HG03280 (cell line): Measurements from ENCODE around the gene KIFC1.
A peak's percentile ranks its signal among the peaks of the same experiment; 100 is the strongest.
"Not testable (repeated sequence)": the region's sequence is repeated elsewhere in the genome, so short reads cannot be mapped to it uniquely, and the experiment has no call there.

Source experiments
- ATAC-seq: cut with Tn5 transposase; IDR thresholded peaks from one replicate; pipeline ENCODE4 v1.9.1; 2021; ENCODE audit warnings: mild to moderate bottlenecking, moderate library complexity; ENCODE audit not compliant: unreplicated experiment

Gene KIFC1

DNA sequence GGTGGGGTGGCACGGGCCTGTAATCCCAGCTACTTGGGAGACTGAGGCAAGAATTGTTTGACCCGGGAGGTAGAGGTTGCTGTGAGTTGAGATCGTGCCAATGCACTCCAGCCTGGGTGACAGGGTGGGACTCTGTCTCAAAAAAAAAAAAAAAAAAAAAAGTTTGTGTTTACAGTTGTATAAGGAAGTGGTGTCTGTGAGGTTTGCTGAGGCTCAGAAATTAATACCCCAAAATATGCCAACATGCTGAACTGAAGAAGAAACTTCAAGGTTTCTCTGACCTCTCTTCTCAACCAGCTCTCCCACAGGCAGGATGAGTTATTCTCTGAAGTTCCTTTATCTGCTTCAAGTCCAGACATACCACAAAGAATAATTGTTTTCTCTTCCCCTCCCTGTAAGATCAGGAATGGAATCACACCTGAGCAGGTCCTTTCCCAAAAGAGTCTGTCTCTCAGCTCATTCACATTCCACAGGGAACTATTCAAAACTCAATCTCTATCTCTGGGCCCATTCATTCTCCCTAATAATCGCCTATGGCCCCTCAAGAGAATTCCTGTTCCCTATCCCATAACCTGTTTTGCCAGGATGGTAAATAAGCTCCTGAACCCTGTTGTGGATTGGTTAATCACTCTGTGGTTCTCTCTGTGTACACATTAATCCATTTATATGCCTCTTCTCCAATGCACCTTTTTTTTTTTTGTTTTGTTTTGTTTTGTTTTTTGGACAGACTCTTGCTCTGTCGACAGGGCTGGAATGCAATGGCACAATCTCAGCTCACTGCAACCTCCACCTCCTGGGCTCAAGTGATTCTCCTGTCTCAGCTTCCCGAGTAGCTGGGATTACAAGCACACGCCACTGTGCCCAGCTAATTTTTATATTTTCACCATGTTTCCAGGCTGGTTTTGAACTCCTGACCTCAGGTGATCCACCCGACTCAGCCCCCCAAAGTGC is 17.4 kb upstream of the KIFC1 start:
- ATAC-seq, result no peak

DNA sequence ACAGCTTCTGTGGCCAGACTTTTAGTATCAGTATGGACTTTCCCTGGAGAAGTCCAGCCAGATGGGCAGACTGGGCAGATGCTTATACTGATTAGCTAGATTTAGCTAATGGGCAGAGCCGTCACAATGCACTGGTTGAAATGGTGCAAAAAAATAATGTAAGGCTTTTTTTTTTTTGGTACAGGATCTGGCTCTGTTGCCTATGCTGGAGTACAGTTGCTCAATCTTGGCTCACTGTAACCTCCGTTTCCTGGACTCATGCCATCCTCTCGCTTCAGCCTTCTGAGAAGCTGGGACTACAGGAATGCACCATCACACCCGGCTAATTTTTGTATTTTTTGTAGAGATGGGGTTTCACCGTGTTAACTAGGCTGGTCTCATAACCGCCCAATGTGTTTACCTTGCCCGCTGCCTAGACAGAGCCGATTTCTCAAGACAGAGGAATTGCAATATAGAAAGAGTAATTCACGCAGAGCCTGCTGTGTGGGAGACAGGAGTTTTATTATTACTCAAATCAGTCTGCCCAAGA is 16.4 kb upstream of the KIFC1 start:
- no peak for ATAC-seq

DNA sequence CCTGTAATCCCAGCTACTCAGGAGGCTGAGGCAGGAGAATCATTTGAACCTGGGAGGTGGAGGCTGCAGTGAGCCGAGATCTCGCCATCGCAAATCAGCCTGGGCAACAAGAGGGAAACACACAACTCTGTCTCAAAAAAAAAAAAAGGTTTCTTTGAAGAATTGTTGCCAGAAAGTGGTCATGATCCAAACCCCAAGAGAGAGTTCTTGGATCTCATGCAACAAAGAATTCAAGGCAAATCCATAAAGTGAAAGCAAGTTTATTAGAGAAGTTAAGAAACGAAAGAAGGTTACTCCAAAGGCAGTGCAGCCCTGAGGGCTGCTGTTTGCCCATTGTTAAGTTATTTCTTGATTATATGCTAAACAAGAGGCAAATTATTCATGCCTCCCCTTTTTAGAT is 14.5 kb upstream of the KIFC1 start:
- no peak for ATAC-seq

DNA sequence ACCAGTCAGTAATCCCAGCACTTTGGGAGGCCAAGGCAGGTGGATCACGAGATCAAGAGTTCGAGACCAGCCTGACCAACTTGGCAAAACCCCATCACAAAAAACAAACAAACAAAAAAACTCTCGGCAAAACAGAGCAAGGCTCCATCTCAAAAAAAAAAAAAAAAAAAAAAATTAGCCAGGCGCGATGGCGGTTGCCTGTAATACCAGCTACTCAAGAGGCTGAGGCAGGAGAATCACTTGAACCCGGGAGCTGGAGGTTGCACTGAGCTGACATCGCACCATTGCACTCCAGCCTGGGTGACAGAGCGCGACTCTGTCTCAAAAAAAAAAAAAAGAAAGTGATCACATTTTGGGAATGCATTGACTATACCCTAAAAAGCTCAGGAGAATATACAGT is 12.4 kb upstream of the KIFC1 start:
- ATAC-seq, result not testable (repeated sequence)

DNA sequence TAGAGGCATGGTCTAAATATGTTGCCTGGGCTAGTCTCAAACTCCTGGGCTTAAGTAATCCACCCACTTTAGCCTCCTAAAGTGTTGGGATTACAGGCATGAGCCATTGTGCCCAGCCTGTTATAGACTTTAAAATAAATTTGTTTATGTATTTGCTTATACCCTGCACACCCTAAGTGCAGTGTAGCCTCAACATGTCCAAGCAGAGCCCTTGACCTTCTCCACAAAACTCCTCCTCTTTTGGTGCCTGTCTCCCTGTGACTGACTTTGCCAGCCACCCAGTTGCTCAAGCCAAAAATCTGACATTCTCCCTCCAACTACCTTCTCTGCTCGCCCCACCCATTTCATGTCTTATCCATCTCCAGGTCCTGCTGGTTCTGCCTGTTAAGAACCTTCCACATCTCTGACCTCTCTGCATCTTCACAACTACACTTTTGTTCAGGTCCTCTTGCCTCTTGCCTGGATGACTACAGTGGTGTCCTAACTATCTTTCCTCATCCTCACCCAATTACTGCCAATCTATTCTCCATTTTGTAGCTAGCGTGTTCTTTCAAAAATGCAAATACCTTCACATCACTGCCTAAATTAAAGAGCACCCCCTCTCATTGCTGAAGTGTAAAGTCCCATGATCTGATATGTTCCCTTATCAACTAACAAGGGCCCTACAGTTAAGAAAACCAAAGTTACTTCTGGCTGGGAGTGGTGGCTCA is 11.2 kb upstream of the KIFC1 start:
- ATAC-seq, result no peak

DNA sequence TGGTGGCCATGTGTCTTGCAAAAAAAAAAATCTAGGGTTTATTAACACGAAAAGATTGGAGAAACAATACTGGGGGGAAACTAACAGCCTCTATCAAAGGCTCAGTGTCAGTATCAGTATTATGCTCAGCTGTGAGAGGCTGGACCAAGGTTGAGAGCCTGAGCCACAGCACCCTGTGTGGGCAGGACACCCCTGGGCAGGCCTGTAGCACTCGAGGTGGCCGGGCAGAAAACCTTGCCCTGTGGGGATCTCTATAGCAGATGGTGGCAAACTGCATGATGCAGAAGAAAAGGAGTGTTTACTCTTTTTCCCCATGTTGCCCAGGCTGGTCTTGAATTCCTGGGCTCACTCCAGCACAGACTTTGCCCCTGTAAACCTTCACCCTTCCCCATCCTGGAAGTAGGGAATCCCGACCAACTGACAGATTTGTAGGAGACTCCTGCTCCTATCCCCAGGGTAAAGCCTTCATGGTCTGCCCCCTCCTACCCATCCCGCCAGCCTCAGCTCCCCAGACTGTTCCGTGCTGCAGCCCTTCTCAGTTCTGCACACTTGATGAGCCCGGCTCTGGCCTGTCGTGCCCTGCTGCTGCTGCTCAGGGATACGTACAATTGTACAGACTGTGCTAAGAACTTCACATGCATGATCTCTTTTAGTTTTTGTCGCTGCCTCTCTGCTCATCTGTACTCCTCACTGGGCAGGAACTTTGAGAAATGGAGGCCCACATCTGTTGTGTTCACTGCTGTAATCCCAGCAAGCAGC is 8.0 kb upstream of the KIFC1 start:
- no peak for ATAC-seq

DNA sequence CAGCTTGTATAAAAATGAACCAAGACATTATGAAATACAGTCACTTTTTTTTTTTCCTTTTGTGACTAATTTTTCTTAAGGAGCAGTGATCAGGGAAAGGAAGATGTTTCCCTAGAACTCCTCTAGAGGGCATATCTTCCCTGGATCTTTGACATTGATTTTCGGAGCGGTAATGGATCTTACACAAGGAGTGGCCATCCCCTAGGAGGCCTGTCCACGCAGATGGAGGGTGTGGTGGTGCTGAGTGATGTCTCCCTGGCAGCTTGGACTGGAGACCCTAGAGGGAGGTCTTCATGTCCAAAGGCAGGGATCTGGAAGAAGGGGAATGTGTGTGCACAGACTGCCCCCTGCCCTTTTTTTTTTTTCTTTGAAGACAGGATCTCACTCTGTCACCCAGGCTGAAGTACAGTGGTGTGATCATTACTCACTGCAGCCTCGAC is 7.0 kb upstream of the KIFC1 start:
- no peak for ATAC-seq

DNA sequence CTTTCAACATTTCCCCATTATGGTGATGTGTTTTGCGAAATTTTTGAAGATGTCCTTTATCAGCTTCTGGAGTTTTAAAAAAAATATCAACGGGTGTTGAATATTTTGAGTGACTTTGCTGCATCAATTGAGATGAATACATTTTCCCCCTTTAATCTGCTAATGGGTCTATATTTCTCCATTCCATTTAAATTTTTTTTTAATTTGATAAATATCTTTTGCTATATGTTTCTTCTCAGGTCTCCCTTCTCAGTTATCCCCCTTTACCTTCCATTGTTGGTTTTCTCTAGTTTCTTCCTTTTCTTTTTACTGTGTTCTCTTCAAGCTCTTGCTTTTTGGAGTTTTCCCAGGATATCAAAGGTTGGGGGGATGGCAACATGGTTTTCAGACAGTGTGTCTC is 1.4 kb upstream of the KIFC1 start:
- no peak for ATAC-seq

DNA sequence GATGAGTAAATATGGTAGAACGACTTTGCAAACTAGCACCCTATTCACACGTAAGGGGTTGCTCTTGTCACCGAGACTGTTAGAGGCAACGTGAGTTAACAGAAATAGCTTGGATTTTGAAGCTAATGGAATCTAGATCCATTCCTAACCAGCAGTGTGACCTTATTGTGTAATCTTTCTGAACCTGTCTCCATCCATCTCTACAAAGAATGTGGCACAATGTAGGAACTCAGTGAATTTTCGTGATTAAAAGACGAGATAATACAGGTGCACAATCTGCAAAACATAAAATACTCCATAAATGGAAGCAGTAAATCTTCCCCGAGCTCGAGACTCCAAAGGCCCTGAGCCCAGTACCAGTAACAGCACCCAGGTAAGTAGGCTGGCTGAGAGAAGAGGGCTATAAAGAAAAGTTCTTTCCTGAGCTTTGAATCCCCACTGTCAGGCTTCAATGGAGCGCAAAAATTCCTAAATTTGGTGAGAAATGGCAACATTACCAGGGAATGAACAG is 801 bp upstream of the KIFC1 start:
- ATAC-seq, result no peak

DNA sequence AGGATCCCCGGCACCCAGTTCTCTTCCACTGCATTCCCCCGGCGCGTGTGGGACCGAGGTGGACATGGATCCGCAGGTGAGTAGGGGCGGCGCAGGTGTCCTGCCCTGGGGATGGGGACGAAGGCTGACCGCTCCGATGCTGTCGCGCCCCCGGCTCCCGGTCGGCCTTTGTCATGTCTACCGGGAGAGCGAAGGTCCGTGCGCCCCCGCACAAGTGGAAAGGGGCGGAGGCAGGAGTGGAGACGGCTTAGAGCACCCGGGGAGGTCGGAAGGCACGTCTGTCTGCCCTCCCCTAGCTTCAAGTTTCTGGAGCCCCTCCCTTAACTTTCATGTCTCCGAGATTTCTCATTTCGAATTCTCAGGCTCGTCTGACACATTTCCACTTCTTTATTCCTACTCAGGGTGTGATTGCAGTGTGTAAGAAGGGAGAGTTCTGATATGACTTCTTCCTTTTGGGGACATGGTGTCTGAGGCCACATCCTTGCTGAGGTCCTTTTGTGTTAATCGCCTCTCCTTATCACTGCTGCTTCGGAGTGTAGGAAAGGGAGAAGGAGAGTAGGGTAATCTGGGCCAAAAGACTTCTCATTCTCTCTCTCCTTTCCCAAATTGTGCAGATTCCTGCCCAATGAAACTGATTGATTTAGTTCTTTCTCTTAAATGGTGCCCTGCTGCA is 435 bp downstream of the KIFC1 start:
- peak; percentile 6 for ATAC-seq

DNA sequence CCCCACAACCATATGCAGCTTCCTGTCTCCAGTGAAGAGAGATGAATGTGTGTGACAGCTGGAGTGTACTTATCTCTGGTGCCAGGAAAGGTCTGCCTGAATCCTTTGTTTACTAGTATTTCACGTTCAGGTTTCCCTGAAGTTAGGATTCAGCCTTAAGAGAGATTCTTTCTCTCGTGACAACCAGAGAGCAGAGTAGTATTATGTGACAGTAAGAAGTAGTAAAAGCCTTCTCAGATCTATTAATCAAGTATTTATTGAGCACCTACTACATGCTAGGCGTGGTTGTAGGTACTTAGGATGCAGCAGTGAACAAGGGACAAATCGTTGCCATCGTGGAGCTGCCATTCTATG is 949 bp downstream of the KIFC1 start:
- ATAC-seq, result no peak

DNA sequence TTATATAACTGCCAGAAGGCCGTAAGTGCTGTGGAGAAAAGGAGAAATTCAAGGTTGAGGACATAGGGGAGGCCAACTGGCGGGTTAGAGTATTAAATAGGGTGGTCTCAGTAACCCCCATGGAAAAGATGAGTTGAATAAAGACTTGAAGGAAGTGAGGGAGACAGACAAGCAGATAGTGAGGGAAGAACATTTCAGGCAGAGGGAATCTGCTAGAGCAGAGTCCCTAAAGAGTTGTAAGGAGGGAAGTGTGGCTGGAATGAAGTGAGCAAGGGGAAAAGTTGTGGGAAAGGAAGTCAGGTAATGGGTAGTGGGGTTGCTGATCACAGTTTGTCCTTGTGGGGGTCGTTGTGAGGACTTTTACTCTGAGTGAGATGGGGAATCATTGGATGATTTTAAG is 1.4 kb downstream of the KIFC1 start:
- no peak for ATAC-seq

DNA sequence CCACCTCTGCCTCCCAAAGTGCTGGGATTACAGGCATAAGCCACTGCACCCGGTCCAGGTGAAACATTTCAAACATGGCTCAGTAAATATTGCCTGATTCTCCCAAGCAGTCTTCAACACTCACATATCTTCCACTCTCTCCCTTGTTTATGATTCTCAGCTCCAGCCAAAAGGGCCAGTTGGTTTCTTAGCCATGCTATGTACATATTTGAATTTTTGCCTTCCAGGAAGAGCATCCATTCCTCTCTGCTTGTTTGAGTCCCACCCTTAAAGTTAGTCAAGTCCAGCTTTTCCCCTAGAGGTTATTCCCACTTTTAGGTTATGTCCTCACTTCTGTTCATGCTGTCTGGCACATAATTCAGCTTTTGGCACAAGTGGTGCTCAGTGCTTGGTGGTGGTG is 5.9 kb downstream of the KIFC1 start:
- no peak for ATAC-seq

DNA sequence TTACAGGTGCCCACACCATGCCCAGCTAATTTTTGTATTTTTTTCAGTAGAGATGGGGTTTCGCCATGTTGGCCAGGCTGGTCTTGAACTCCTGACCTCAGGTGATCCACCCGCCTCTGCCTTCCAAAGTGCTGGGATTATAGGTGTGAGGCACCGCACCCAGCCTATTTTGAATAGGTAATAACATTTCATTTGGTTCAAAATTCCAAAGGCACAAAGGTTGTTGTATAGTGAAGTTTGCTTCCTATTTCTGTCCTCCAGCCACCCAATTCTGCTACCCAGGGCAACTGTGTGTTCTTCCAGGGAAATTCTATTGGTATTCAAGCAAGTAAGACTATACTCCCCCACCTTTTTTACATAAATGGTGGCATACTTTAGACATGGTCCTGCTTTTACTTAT is 7.0 kb downstream of the KIFC1 start:
- not testable (repeated sequence) for ATAC-seq

DNA sequence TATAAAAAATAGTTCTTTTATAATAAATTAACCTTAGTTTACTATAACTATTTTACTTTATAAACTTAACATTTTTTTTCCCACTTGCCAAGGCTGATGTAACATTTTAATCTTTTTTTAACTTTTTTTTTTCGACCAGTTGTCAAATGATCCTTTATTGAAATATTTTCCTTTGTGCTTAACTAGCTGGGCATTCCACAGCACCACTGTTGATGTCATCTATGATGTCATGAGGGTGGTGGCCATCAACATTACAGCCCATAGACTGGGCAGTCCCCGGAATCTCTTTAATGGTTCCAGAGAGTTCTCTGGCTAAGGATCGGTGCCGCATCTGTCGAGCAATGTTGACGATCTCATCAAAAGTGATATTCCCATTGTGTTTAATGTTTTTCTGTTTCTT is 8.3 kb downstream of the KIFC1 start:
- ATAC-seq, result not testable (repeated sequence)

DNA sequence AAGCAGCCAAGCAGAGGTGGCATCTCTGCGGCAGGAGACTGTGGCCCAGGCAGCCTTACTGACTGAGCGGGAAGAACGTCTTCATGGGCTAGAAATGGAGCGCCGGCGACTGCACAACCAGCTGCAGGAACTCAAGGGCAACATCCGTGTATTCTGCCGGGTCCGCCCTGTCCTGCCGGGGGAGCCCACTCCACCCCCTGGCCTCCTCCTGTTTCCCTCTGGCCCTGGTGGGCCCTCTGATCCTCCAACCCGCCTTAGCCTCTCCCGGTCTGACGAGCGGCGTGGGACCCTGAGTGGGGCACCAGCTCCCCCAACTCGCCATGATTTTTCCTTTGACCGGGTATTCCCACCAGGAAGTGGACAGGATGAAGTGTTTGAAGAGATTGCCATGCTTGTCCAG is 13.3 kb downstream of the KIFC1 start:
- ATAC-seq, result no peak

DNA sequence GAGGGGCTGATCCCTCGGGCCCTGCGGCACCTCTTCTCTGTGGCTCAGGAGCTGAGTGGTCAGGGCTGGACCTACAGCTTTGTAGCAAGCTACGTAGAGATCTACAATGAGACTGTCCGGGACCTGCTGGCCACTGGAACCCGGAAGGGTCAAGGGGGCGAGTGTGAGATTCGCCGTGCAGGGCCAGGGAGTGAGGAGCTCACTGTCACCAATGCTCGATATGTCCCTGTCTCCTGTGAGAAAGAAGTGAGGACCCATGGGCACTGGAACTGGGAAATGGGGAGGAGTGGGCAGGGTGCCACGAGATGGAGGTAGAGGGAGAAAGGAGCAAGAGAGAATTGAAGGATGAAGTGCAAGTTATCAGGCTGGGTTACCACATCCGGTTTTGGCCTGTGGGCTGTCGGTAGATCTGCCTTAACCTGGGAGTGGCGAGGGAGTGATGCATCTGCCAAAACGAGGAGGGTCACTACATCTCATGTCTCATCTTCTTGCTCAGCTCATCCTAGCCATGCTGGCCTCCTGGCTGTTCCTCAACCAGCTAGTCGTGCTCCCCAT is 13.8 kb downstream of the KIFC1 start:
- ATAC-seq, result no peak

DNA sequence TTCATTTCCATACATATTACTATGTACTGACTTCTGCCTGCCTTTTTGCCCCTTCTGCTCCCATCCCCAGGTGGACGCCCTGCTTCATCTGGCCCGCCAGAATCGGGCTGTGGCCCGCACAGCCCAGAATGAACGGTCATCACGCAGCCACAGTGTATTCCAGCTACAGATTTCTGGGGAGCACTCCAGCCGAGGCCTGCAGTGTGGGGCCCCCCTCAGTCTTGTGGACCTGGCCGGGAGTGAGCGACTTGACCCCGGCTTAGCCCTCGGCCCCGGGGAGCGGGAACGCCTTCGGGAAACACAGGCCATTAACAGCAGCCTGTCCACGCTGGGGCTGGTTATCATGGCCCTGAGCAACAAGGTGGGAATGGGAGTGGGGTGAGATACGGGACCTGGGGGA is 14.5 kb downstream of the KIFC1 start:
- ATAC-seq, result no peak

DNA sequence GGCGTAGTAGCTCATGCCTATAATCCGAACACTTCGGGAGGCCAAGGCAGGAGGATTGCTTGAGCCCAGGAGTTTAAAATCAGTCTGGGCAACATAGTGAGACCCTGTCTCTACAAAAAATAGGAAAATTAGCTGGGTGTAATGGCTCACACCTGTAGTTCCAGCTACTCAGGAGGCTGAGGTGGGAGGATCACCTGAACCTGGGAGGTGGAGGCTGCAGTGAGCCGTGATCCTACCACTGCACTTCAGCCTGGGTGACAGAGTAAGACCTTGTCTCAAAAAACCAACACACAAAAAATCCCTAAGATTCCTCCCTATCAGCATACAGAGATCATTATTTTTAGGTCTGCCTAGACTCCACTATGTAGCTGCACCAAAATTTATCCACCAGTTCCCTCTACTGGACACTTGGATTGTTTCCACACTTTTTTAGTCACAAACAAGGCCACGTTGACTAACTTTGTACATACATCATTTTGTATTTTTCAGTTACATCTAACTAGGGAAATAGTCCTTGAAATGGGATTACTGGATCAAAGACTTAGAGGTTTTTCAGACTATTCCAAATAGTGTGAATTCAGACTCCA is 15.6 kb downstream of the KIFC1 start:
- no peak for ATAC-seq
